HG03280 (cell line): ENCODE results near the gene ALOX15B.

ENCODE experiments used
- ATAC-seq: cut with Tn5 transposase; IDR thresholded peaks from one replicate; pipeline ENCODE4 v1.9.1; 2021; ENCODE audit warnings: mild to moderate bottlenecking, moderate library complexity; ENCODE audit not compliant: unreplicated experiment

The ALOX15B gene

DNA sequence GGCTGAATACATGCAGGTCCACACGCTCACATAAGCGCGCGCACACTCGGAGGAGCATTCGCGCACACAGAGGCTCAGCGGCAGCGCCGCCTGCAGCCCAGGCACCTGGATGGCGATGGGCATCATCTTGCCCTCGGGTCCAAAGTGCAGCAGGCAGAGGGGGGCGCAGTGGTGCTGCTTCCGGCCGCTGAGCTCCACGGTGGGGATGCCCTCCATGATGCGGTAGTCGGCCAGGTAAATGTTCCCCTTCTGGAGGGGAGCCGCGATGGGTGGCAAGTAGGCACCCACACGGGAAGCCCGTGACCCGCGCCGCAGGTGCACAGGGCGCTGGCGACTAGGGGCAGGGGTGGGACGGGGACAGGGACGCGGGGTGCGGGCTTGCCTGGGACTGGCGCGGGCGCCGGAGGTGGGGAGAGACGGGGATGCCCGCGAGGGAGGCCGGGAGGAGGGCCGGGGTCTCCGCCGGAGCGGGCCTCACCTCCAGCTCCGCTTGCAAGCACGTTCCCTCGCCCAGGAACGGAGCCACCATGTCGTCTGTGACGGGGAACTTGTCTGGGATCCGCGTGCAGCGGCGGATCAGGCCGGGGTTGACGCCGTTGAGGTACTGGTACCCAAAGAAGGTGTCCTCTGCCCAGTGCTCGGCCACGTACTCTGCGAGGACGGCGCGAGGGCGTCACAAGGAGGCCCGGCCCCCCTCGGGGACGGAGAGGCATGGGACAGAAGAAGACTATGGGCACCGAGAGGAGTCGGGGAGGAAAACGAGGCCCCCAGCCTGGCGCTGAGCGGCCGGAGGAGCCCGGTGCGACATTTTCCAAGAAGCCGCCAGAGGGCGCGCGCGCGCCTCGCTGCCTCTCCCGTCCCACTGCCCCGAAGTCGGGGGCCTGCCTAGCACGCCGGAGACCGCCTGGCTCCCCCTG is 40.7 kb downstream of the ALOX15B start:
- no peak for ATAC-seq

DNA sequence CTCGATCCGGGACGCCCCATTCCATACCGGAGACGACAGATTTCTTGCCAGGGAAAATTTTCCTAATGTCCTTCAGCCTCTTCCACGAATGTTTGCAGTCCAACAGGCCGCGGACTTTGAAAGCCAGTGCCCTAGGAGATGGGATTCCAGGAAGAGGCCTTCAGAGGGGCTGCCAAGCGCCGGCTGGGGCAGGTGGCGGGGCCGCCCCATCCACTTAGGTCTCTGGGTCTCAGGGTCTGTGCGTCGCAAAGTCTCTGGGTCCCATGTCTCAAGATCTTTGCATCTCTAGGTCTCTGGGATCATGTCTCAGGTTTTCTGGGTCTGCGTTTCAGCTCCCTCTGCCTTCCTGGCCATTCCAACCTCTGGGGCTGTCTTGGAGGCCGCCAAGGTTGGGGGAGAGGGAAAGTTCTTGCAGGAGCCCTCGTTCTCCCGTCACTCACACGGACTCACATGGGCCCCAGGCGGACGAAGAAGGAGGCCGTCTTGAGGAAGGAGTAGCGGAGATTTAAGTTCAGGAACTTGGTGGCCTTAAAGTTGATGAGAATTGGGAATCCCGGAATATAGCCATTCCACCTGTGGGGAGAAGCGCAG is 41.4 kb downstream of the ALOX15B start:
- no peak for ATAC-seq

DNA sequence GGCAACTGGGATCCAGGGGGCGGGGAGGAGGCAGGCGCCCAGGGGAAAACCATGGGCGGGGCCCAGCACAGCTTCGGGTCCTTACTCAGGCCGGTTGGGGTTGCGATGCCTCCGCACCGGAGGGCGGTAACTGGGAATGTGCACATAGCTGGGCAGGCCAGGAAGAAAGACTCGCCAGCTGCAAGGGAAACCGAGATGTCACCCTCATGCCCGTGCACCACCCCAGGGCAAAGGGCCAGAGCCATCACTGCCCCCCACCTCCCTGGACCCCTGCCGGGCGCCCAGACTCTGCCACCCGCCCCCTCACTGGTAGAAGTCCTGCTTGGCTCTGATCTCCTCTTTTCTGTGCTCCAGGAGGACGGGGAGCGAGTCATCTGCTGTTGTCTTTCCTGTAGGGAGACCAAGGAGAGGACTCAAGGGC is 42.0 kb downstream of the ALOX15B start:
- no peak for ATAC-seq

DNA sequence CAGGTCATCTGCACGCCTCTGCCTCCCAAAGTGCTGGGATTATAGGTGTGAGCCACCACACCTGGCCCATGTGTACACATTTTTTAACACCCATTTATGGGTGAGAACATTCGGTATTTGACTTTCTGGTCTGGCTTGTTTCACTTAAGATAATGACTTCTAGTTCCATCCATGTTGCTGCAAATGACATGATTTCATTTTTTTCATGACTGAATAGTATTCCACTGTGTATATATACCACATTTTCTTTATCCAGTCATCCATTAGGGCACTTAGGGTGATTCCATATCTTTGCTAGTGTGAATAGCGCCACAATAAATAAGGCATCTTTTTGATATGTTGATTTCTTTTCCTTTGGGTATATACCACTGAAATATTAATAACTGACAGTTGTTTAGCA is 43.0 kb downstream of the ALOX15B start:
- ATAC-seq, result no peak

DNA sequence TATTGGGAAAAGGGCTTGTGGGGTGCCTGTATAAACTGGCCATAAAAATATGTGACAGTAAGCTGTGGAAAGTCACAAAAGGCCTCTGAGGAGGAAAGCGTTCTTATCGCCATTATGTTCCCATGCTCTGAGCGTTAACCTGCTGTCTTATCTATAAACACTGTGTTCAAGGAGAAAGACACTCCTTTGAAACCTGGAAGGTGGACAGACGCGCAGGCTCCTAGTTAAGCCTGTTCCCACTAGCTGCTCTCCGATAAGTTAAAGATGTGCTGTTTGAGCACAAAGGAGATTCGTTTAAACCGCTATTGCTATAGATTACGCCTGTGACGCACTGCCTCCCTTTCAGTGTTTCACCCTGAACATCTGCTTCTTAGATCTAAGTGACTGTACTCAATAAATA is 43.4 kb downstream of the ALOX15B start:
- no peak for ATAC-seq

DNA sequence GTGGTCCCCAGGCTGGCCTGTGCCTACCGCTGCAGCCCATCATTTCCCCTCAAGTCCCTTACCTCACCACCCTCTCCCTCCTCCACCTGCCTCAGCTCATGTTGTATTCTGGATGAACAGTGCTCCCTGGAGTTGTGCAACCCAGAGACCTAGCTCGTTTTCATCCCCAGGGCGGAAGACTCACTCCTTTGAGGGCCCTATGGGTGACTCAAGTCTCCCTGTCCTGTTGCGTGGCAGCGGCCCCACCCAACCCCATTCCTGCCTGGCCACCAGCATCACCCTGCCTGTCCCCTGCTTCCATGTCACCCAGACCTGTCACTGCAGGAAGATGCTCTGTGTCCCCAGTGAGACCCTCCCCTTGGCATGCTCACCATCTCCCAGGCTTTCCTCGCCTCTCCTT is 45.4 kb downstream of the ALOX15B start:
- no peak for ATAC-seq

DNA sequence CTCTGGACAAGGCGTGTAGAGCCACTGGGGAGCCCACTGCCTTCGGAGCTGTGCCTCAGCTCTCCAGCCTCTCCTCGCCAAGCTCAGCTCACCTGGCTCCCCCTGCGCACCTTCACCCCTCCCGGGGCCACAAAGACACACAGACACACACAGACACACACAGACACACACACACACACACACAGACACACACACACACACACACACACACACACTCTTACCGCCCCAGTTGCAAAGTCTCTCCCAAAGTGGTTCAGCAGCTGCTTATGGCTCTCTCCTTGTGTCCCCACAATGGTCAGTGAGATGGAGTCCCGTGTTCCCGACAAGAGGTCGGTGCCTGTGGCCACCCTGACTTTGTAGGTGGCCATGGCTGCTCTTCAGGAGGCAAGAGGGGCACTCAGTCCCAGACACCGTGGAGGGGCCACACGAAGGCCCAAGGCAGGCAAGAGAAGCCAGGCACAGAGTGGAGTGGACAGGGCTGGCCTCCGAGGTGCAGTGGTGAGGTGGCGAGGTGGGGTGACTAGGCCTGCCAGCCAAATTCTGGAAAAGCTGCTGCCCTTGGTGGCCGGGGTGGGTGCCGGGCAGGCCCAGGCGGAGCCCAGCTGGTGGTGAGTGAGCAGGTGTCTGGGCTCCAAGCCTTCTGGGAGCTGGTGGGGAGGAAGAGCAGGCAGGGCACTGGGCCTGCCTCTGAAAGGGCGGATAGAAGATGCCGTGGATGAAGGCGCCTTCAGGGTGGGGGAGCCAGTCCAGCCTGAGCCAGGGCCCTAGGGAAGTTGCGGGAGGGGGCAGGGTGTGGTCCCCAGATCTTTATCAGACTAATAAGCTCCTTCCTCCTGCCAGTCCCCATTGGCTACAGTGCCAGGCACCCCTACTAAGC is 48.5 kb downstream of the ALOX15B start, which contains the start of gene ALOX12B:
Gene ALOX12B, minus strand, starts transcription at position 642 of the 877 bp plus-strand sequence. Its CDS starts 274 bp downstream, at position 368.
- ATAC-seq, result no peak

DNA sequence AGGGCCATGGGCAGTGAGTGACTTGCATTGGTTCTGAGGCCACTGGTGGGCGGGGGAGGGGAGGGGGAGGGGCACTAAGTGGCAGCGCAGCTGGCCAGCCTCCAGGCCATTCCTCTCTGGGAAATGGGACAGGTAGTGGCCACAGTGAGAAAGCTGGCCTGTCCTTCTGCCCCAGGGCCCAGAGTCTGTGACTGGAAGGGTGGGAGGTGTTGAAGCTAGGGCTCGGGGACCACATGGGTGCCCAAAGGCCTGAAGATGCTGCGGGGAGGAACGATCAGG is 49.0 kb downstream of the ALOX15B start:
- ATAC-seq, result no peak

DNA sequence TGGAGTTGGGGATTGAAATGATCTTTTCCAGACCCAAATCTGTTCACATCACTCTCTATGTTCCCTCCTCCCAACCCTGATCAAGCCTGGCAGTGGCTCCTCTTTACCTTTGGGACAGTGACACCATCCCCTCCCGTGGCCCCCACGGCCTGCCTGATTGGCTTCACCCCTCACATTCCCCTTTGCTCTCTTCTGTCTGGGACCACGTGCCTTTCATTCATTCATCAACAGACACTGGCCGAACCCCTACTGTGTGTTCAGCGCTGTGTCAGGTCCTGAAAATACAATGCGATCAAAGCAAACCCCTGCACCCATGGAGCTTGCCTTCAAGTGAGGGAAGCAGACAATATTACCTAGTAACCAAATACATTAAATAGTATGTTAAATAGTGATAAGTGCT is 50.9 kb downstream of the ALOX15B start:
- ATAC-seq, result no peak

DNA sequence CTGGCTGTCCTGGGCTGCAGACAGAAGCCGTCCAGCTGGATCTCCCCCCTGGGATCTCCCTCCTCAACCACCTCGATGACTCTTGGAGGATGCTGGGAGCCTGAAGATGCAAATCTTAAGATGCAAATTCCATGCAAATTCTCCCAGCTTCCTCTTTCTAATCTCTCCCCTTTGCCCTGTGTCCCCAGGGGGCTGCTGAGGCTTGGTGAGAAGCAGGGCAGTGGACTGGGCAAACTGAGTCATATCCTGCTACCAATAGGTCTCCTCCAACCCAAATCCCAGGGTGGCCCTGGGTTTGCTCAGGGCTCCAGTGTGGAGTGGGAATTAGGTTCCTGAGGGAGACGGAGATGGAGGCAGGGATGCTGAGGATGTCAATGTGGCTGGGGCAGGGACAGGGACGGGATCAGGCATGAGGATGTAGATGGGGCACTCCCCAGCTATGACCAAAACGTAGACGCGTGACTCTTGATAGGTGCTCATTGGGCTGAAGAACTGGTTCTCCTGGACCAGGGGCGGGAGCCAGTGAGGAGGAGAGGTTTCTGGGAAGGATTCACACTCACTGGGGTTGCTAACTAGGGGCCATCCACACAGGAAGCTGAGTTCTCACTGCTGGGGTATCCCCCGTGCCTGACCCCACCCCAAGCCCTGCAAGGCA is 52.3 kb downstream of the ALOX15B start:
- no peak for ATAC-seq

DNA sequence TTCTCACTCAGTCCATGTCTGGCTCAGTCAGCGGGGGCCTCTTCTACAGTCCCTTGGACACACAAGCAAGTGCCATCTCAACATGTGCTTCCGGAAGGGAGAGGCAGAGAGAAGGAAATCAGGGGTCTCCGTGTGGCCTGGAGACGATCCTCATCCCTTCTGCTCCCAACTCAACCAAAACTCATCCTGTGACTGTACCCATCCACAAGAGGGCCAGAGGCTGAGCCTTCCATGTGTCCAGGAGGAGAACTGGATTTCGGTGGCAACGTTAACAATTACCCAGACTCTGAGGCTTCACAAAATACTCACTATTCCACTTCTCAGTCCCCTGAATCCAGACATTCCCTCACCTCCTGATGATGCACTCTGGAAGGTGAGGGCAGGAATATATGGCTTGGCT is 56.5 kb downstream of the ALOX15B start:
- no peak for ATAC-seq

DNA sequence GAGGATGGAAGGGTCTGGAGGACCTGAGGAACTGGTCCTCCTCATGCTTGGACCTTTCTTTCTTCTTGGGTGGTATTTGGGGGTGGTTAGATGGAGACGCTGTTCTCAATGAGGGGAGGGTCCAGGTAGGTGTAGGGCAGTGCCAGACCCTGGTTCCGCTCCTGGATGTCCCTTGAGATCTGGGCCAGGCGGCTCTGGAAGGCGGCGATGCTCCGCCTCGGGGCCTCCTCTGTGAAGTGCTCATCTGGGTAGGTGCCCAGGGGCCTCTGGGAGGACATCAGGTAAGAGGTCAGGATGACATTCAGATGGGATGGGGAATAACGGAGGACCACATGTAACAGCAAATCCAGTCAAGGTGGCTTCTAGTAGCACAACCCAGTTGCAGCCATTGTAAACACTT is 57.7 kb downstream of the ALOX15B start:
- ATAC-seq, result no peak
